Lower leg skin (tissue), 3 donors: ENCODE data around the gene ABCC5.

Experiments used
- POLR2A ChIP-seq, 2 donors: fragments of 450-650 bp; IDR thresholded peaks; one replicate each; pipeline ENCODE4 v1.6.1; 2016 to 2017; ENCODE audit warnings: antibody characterized with exemption in 2 of 2, mild to moderate bottlenecking in 1 of 2, moderate library complexity in 1 of 2
- TF ChIP-seq, protein P1 (sequence below), 3 donors: fragments of 450-650 bp; IDR thresholded peaks; one replicate each; pipeline ENCODE4 v1.5.1; 2016; ENCODE audit warnings: antibody characterized with exemption in 3 of 3, mild to moderate bottlenecking in 3 of 3, moderate library complexity in 2 of 3

DNA sequence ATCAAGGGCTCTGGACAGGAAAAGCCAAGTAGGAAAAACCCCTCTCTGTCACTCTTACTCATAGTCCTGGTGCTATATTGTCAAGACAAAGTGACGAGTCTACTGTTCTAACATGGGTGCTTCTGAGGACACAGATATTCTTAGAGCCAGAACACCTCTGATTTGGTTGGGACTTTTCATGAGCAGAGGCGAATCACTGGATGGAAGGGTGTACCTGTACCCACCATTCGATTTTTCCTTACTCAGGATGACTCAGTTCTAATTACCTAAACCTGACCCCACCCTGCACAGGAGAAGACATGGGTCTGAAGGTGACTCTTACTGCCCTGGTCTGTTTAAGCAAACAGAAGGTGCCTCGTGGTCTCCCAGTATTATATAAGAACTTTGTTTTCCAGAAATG lies 58.5 kb downstream of the ABCC5 start:
- no peak for TF ChIP-seq POLR2A (IDR thresholded peaks at IDR 0.05)
- TF ChIP-seq, protein P1, sequence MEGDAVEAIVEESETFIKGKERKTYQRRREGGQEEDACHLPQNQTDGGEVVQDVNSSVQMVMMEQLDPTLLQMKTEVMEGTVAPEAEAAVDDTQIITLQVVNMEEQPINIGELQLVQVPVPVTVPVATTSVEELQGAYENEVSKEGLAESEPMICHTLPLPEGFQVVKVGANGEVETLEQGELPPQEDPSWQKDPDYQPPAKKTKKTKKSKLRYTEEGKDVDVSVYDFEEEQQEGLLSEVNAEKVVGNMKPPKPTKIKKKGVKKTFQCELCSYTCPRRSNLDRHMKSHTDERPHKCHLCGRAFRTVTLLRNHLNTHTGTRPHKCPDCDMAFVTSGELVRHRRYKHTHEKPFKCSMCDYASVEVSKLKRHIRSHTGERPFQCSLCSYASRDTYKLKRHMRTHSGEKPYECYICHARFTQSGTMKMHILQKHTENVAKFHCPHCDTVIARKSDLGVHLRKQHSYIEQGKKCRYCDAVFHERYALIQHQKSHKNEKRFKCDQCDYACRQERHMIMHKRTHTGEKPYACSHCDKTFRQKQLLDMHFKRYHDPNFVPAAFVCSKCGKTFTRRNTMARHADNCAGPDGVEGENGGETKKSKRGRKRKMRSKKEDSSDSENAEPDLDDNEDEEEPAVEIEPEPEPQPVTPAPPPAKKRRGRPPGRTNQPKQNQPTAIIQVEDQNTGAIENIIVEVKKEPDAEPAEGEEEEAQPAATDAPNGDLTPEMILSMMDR (IDR thresholded peaks at IDR 0.05): no peak
